CD4-positive, CD25-positive, alpha-beta regulatory T cell (primary cell): ENCODE measurements around the gene SHC2. TPM values are rescaled to one million over a fixed set of nuclear protein-coding genes. Genes with fewer than 3 reads are reported as not detected.
"Not testable (repeated sequence)": the region's sequence is repeated elsewhere in the genome, so short reads cannot be mapped to it uniquely, and the experiment has no call there.

Experiments used
- ATAC-seq, 2 donors: fragments of 150-1000 bp; cut with Tn5 transposase; one replicate each; pipeline ENCODE4 v1.10.0; 2021; ENCODE audit warnings: low read depth in 2 of 2, moderate number of reproducible peaks in 2 of 2, moderate library complexity in 1 of 2
- DNase-seq, 3 donors: peaks; one replicate each; pipeline versions ENCODE4 v3.0.0 to v3.0.0-alpha.2; 2012 to 2022; ENCODE audit warnings: mixed read lengths in 1 of 3
- H3K27ac ChIP-seq: one replicate; pipeline ENCODE4 v1.7.0; 2013; ENCODE audit warnings: mild to moderate bottlenecking, low read length; ENCODE audit not compliant: insufficient read depth, poor library complexity, severe bottlenecking
- H3K27me3 ChIP-seq: one replicate; pipeline ENCODE4 v1.7.0; 2013; ENCODE audit warnings: low read length; ENCODE audit not compliant: control insufficient read depth, insufficient read depth
- H3K36me3 ChIP-seq: one replicate; pipeline ENCODE4 v1.7.0; 2013; ENCODE audit warnings: mild to moderate bottlenecking, low read length, moderate library complexity; ENCODE audit not compliant: control insufficient read depth, insufficient read depth
- H3K4me1 ChIP-seq: 2 replicates; pipeline ENCODE4 v1.7.0; 2013; ENCODE audit warnings: mild to moderate bottlenecking, low read length; ENCODE audit not compliant: insufficient read depth, control insufficient read depth, poor library complexity, severe bottlenecking
- H3K4me3 ChIP-seq: one replicate; pipeline ENCODE4 v1.7.0; 2013; ENCODE audit warnings: low read depth, mild to moderate bottlenecking, low read length, moderate library complexity
- H3K9me3 ChIP-seq, 2 experiments: 1 replicate in 1 of 2; 2 replicates in 1 of 2; pipeline ENCODE4 v1.7.0; 2013; ENCODE audit warnings: low read length in 2 of 2, mild to moderate bottlenecking in 1 of 2, moderate library complexity in 1 of 2; ENCODE audit not compliant: control insufficient read depth in 2 of 2
- H3K27ac Mint-ChIP-seq, 3 donors: one replicate each; pipeline ENCODE4 v1.8.0; 2020 to 2022; ENCODE audit warnings: mild to moderate bottlenecking in 3 of 3, mixed read lengths in 3 of 3, moderate library complexity in 2 of 3
- H3K27me3 Mint-ChIP-seq: one replicate; pipeline ENCODE4 v1.8.0; 2022; ENCODE audit warnings: mild to moderate bottlenecking, mixed read lengths
- H3K36me3 Mint-ChIP-seq: one replicate; pipeline ENCODE4 v1.8.0; 2020; ENCODE audit warnings: mixed read lengths
- H3K4me1 Mint-ChIP-seq, 4 donors: one replicate each; pipeline ENCODE4 v1.8.0; 2020 to 2022; ENCODE audit warnings: mixed read lengths in 4 of 4, mild to moderate bottlenecking in 1 of 4
- H3K4me3 Mint-ChIP-seq, 4 donors: one replicate each; pipeline ENCODE4 v1.8.0; 2020 to 2022; ENCODE audit warnings: mild to moderate bottlenecking in 4 of 4, mixed read lengths in 4 of 4, moderate library complexity in 3 of 4
- H3K9me3 Mint-ChIP-seq, 7 donors: one replicate each; pipeline ENCODE4 v1.8.0; 2020 to 2022; ENCODE audit warnings: mixed read lengths in 7 of 7, mild to moderate bottlenecking in 3 of 7, moderate library complexity in 2 of 7
- polyA plus RNA-seq, 4 donors: library from polyadenylated mRNA; unstranded; fragments of 300-500 nt; fragmentation: Illumina TruSeq; gene quantifications; one replicate each; pipeline ENCODE4 v1.2.3, GENCODE V29; 2021
- total RNA-seq: library from RNA; stranded (reverse); gene quantifications from one replicate; pipeline ENCODE4 v1.2.3, GENCODE V29; 2022

Gene SHC2
- total and polyA plus RNA-seq, 5 donors from 2014 or later, result not detected

DNA sequence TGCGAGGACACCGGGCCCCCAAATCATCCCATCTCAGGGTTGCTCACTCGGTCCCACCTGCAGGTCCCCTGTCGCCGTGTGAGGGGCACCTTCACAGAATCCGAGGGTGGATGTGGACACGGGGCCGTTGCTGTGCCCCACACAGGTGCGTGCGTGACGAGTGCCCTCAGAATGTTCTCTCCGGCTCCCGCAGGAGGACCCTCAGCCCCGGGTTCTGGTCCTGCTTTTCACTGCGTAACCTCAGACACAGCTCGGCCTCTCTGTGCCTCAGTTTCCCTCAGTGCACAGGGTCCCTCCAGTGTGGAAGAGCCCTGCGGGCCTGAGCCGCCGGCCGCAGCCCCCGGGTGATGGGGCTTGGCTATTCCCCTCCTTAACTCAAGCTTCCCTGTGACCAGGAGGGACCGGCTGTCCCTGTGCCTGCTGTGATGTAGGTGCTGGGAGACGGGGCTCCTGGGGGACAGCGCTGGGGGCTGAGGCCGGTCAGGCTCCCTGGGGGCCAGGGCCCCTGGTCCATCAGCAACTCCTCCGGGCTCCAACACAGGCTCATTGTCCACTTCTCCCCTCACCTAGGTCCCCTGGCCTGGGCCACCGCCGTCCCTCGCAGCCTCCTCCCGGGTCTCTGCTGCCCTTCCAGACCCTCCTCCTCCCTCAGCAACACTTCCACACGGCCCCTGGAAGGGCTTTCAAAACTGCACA lies 4.8 kb downstream of the SHC2 start:
- peaks cover 3% of the 10 kb centered on the region for H3K27me3 ChIP-seq
- Mint-ChIP-seq H3K9me3 (peaks cover 0 to 2% (median 0%) of the 10 kb centered on the region in 7 donors), H3K36me3 (no peaks in the 10 kb centered on the region), H3K27me3 (peaks cover 18% of the 10 kb centered on the region), H3K4me3 (no peak overlapping the region), H3K27ac (no peak overlapping the region), H3K4me1 (peaks cover 0 to 8% (median 0%) of the 10 kb centered on the region in 4 donors)
- DNase-seq (no peak), ATAC-seq (no peak)
- H3K4me3 ChIP-seq, result no peak overlapping the region
- no peaks in the 10 kb centered on the region for H3K36me3 ChIP-seq
- peaks cover 1% of the 10 kb centered on the region for H3K4me1 ChIP-seq
- no peak overlapping the region for H3K27ac ChIP-seq
- H3K9me3 ChIP-seq, result no peaks in the 10 kb centered on the region

DNA sequence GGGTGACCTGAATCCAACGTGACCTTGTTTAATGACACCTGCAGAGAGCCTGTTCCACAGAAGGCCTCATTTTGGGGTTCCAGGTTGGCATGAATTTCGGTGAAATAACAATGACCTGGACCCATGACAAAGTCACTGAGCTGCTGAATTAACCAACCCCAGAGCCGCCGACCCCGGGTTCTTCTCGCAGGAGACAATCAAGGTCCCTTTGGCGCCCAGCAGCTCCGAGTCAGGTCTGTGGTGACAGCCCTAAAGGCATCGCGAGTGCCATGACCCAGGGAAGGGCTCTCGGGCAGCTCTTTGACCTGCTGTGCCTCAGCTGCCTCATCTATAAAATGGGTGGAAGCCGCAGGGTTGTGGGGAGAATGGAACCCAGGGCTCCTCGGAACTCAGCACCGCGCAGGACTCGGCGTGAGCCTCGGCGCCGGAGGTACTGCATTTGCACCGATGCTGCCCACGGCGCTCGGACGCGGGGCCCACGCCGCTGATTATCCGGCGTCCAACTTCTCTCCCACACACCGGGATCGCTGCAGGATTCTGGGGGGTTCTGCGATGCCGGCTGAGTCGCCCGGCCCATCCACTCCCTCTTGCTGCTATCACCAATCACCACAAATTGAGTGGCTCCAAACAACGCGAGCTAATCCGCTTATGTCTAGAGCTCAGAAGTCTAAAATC lies 5.7 kb downstream of the SHC2 start:
- peaks cover 0 to 8% (median 0%) of the 10 kb centered on the region in 4 donors for H3K4me1 Mint-ChIP-seq

DNA sequence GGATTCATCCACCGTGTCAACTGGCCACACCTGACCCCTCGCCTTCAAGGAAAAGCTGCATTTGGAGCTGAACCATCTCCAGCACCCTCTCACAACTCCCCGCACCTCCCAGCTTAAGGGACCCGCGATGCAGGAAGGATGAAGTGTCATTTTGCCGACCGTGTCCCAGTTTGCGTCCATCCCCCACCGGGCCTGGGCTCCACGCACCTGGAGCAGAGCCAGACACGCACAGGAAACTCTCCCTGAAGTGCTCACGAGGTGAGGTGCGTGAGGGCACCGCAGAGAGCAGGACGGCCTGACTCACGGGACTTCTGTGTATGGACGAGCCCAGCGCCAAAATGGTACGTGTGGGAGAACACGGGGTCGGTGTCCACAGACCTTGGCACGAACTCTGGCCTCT lies 7.2 kb downstream of the SHC2 start:
- no peak overlapping the region for H3K4me3 Mint-ChIP-seq

More for the DNA sequence above, 5.7 kb downstream of the SHC2 start:
- no peak for ATAC-seq
- Histone ChIP-seq H3K4me1 (no peaks in the 10 kb centered on the region), H3K36me3 (no peaks in the 10 kb centered on the region), H3K4me3 (no peak overlapping the region), H3K9me3 (no peaks in the 10 kb centered on the region), H3K27ac (no peak overlapping the region), H3K27me3 (peaks cover 3% of the 10 kb centered on the region)
- no peak for DNase-seq
- Mint-ChIP-seq H3K27ac (no peak overlapping the region), H3K9me3 (peaks cover 0 to 3% (median 0%) of the 10 kb centered on the region in 7 donors), H3K27me3 (peaks cover 18% of the 10 kb centered on the region), H3K36me3 (no peaks in the 10 kb centered on the region), H3K4me3 (no peak overlapping the region)

DNA sequence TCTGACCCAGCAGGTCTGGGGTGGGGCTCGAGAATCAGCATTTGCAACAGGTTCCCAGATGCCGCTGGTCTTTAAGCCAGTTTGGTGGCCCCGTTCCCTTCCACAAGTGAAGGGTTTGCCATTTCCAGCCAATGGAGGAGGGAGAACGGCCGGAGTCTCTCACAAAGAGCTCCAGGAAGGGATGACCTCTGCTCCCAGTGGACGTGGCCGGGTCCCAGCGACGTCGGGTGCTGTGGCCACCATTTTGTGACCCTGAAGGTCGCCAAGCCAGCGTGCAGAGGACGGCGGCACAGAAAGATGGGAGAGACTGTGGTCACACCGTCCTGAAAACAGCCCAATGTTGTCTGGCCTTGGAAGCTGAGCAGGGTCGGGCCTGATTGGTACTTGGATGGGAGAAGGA lies 8.0 kb downstream of the SHC2 start:
- H3K4me1 ChIP-seq, result no peaks in the 10 kb centered on the region
- H3K4me1 Mint-ChIP-seq, result peaks cover 0 to 3% (median 0%) of the 10 kb centered on the region in 4 donors
- no peak for ATAC-seq
- H3K27ac ChIP-seq, result no peak overlapping the region
- peaks cover 0 to 3% (median 0%) of the 10 kb centered on the region in 7 donors for H3K9me3 Mint-ChIP-seq
- peaks cover 11% of the 10 kb centered on the region for H3K27me3 Mint-ChIP-seq
- H3K4me3 ChIP-seq, result no peak overlapping the region
- H3K4me3 Mint-ChIP-seq, result no peak overlapping the region
- no peaks in the 10 kb centered on the region for H3K9me3 ChIP-seq
- H3K36me3 ChIP-seq, result no peaks in the 10 kb centered on the region
- DNase-seq, result no peak
- H3K27ac Mint-ChIP-seq, result no peak overlapping the region
- H3K27me3 ChIP-seq, result no peaks in the 10 kb centered on the region
- H3K36me3 Mint-ChIP-seq, result no peaks in the 10 kb centered on the region

More for the DNA sequence above, 7.2 kb downstream of the SHC2 start:
- Histone ChIP-seq H3K4me1 (no peaks in the 10 kb centered on the region), H3K27ac (no peak overlapping the region), H3K27me3 (no peaks in the 10 kb centered on the region), H3K4me3 (no peak overlapping the region), H3K36me3 (no peaks in the 10 kb centered on the region), H3K9me3 (no peaks in the 10 kb centered on the region)
- Mint-ChIP-seq H3K27ac (no peak overlapping the region), H3K27me3 (peaks cover 11% of the 10 kb centered on the region), H3K9me3 (peaks cover 0 to 3% (median 0%) of the 10 kb centered on the region in 7 donors), H3K36me3 (no peaks in the 10 kb centered on the region), H3K4me1 (peaks cover 0 to 3% (median 0%) of the 10 kb centered on the region in 4 donors)
- no peak for DNase-seq
- no peak for ATAC-seq

DNA sequence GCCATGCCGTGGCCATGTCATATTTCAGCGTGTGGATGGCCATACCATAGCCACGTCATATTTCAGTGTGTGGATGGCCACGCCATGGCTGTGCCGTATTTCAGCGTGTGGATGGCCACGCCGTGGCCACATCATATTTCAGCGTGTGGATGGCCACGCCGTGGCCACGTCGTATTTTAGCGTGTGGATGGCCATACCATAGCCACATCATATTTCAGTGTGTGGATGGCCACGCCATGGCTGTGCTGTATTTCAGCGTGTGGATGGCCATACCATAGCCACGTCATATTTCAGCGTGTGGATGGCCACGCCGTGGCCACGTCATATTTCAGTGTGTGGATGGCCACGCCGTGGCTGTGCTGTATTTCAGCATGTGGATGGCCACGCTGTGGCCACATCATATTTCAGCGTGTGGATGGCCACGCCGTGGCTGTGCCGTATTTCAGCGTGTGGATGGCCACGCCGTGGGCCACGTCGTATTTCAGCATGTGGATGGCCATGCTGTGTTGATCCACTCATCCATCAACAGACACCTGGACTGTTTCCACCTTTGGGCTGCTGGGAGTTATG lies 9.8 kb downstream of the SHC2 start:
- H3K9me3 Mint-ChIP-seq, H3K27me3 ChIP-seq, H3K4me3 ChIP-seq, H3K9me3 ChIP-seq, H3K36me3 Mint-ChIP-seq, DNase-seq, H3K27ac Mint-ChIP-seq, H3K27me3 Mint-ChIP-seq, H3K27ac ChIP-seq, H3K36me3 ChIP-seq, H3K4me1 Mint-ChIP-seq, ATAC-seq, H3K4me3 Mint-ChIP-seq, H3K4me1 ChIP-seq: not testable (repeated sequence)

DNA sequence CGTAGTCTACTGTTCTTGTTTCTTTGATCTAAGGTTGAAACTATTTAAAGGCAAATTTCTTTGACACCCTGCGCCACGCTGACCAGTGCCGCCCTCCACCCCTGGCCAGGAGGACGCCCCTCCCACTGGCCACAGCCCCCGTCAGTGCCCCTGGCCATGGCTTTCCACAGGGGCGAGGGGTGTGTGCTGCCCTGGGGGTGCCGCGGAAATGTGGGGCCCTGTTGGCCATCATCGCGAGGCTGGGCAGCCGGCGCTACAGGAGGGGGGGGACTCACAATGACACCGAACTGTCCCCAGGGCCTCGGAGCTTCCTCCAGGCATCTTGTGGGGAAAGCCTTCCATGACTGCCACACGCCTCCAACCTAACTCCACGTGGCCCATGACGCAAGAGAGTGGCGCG lies 10.9 kb downstream of the SHC2 start:
- no peaks in the 10 kb centered on the region for H3K27me3 Mint-ChIP-seq
- H3K4me3 Mint-ChIP-seq, result no peak overlapping the region
- no peak for DNase-seq
- peaks cover 0 to 3% (median 0%) of the 10 kb centered on the region in 7 donors for H3K9me3 Mint-ChIP-seq
- H3K36me3 Mint-ChIP-seq, result no peaks in the 10 kb centered on the region
- no peak overlapping the region for H3K27ac Mint-ChIP-seq
- H3K4me3 ChIP-seq, result no peak overlapping the region
- no peak overlapping the region for H3K27ac ChIP-seq
- no peaks in the 10 kb centered on the region for H3K4me1 Mint-ChIP-seq
- H3K36me3 ChIP-seq, result no peaks in the 10 kb centered on the region
- ATAC-seq, result no peak
- H3K27me3 ChIP-seq, result no peaks in the 10 kb centered on the region
- H3K4me1 ChIP-seq, result no peaks in the 10 kb centered on the region
- H3K9me3 ChIP-seq, result no peaks in the 10 kb centered on the region

DNA sequence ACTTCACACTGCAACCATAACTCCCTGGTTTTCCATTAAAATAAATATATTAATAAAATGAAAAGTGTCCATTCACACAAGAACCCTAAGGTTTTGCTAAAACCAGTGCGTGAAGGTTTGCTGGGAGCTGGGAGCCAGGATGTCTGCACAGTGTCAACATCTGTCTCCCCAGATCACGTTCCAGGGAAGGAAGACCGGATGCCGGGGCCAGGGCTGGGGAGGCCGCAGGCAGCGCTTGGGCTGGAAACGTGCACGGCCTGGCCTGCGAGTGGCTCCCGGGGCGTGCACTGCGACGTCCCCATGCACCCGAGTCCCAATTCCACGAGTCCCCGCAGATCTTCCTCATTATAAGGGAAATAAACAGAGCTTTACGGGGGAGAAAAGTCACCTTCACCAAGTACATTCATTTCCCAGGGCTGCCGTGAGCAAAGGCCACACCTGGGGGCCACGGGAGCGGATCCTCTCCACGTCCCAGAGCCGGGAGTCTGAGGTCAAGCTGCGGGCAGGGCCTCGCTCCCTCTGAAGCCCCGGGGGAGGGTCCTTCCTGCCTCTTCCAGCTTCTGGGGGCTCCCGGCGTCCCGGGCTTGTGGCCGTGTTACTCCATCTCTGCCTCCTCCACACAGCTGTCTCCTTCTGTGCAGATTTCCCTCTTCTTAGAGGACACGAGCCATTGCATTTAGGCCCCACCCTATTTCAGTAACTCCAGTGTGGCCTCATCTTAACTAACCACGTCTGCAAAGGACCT lies 12.8 kb downstream of the SHC2 start:
- Mint-ChIP-seq H3K27me3 (no peaks in the 10 kb centered on the region), H3K27ac (no peak overlapping the region), H3K36me3 (no peaks in the 10 kb centered on the region), H3K4me3 (no peak overlapping the region), H3K4me1 (no peaks in the 10 kb centered on the region), H3K9me3 (peaks cover 0 to 3% (median 0%) of the 10 kb centered on the region in 7 donors)
- Histone ChIP-seq H3K27me3 (no peaks in the 10 kb centered on the region), H3K4me3 (no peak overlapping the region), H3K9me3 (no peaks in the 10 kb centered on the region), H3K27ac (no peak overlapping the region), H3K4me1 (no peaks in the 10 kb centered on the region), H3K36me3 (no peaks in the 10 kb centered on the region)
- DNase-seq (no peak), ATAC-seq (no peak)
